Prostate gland (tissue), 2 donors: ENCODE data around the gene SPATA4. TPM values are rescaled to one million over a fixed set of nuclear protein-coding genes. Genes with fewer than 3 reads are reported as not detected.

Experiments
- DNase-seq: peaks from one replicate; pipeline ENCODE4 v3.0.0-alpha.2; 2019; ENCODE audit warnings: low spot score
- H3K27ac ChIP-seq, 2 donors: fragments of 200-600 bp; sonication (generic); 2 replicates each; pipeline ENCODE4 v1.5.1; 2017 to 2019
- H3K27me3 ChIP-seq: fragments of 200-600 bp; sonication (generic); replicated peaks from 2 replicates; pipeline ENCODE4 v1.5.1; 2019; ENCODE audit not compliant: insufficient read depth
- H3K36me3 ChIP-seq, 2 donors: fragments of 200-600 bp; sonication (generic); 1 replicate in 1 of 2; 2 replicates in 1 of 2; pipeline versions ENCODE4 v1.5.1 to v1.8.1; 2017 to 2019
- H3K4me1 ChIP-seq: fragments of 200-600 bp; sonication (generic); replicated peaks from 2 replicates; pipeline ENCODE4 v1.5.1; 2019
- H3K4me3 ChIP-seq, 2 donors: fragments of 200-600 bp; sonication (generic); 2 replicates each; pipeline ENCODE4 v1.5.1; 2017 to 2019
- H3K9me3 ChIP-seq: fragments of 200-600 bp; sonication (generic); 2 replicates; pipeline ENCODE4 v1.5.1; 2017
- POLR2A ChIP-seq: fragments of 450-650 bp; IDR thresholded peaks from one replicate; pipeline ENCODE4 v1.6.1; 2016; ENCODE audit warnings: antibody characterized with exemption, mild to moderate bottlenecking
- POLR2AphosphoS5 ChIP-seq: sonication (generic); formaldehyde crosslinking; IDR thresholded peaks from one replicate; pipeline ENCODE4 v1.6.1; 2017; ENCODE audit warnings: antibody characterized with exemption
- WGBS: methylation state at CpG from one replicate; pipeline ENCODE4 v1.1.5; 2018; 5-methylcytosine and 5-hydroxymethylcytosine counted together
- intact Hi-C: fragments of 100-400 bp; cut with DNase I; formaldehyde crosslinking; loops from one replicate; pipeline ENCODE4 v1.14.2; 2022
- total RNA-seq, 2 donors: library from RNA; depleted of rRNA; stranded (reverse); fragments of >200 nt; gene quantifications; one replicate each; pipeline ENCODE4 v1.1.0, GENCODE V29; 2016
- TF ChIP-seq, protein P1 (sequence below), 4 experiments: fragments of 200-600 bp in 2 of 4; fragments of 450-650 bp in 2 of 4; sonication (generic) in 2 of 4; IDR thresholded peaks; 1 replicate in 3 of 4; 2 replicates in 1 of 4; pipeline ENCODE4 v1.5.1; 2016 to 2019; ENCODE audit warnings: antibody characterized with exemption in 4 of 4, mild to moderate bottlenecking in 2 of 4, moderate library complexity in 2 of 4

The SPATA4 gene
- total RNA-seq, 2 donors from 2014 or later, result 0.68 to 10.2 TPM

DNA sequence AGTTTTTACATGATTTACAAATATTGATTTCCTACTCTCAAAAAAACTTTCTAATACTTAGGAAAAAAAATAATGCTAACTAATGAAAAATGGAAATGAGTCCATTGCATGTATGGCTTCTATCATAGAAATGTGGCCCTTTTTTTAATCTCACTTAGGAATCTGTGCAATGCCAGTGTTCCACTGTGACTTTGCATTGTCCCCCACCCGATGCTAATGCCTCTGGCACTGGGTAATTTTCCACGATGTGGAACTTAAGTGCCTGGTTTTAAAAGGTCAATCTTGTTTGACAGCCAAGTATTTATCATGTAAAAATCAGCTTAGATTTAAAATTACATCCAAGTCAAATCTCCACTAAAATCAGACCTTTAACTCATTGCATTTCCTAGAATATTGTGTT is 53.1 kb downstream of the SPATA4 start:
- TF ChIP-seq POLR2A (no peak), POLR2AphosphoS5 (no peak)
- TF ChIP-seq, protein P1, sequence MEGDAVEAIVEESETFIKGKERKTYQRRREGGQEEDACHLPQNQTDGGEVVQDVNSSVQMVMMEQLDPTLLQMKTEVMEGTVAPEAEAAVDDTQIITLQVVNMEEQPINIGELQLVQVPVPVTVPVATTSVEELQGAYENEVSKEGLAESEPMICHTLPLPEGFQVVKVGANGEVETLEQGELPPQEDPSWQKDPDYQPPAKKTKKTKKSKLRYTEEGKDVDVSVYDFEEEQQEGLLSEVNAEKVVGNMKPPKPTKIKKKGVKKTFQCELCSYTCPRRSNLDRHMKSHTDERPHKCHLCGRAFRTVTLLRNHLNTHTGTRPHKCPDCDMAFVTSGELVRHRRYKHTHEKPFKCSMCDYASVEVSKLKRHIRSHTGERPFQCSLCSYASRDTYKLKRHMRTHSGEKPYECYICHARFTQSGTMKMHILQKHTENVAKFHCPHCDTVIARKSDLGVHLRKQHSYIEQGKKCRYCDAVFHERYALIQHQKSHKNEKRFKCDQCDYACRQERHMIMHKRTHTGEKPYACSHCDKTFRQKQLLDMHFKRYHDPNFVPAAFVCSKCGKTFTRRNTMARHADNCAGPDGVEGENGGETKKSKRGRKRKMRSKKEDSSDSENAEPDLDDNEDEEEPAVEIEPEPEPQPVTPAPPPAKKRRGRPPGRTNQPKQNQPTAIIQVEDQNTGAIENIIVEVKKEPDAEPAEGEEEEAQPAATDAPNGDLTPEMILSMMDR (IDR thresholded peaks at IDR 0.05), result no peak
- Histone ChIP-seq H3K27me3 (no peaks in the 10 kb centered on the region), H3K4me3 (no peak overlapping the region), H3K4me1 (no peaks in the 10 kb centered on the region), H3K9me3 (no peaks in the 10 kb centered on the region), H3K27ac (no peak overlapping the region), H3K36me3 (no peaks in the 10 kb centered on the region)
- intact Hi-C loops, result no loop called here
- 43% methylated on average over 2 of the region's 2 CpGs for WGBS
- no peak for DNase-seq

DNA sequence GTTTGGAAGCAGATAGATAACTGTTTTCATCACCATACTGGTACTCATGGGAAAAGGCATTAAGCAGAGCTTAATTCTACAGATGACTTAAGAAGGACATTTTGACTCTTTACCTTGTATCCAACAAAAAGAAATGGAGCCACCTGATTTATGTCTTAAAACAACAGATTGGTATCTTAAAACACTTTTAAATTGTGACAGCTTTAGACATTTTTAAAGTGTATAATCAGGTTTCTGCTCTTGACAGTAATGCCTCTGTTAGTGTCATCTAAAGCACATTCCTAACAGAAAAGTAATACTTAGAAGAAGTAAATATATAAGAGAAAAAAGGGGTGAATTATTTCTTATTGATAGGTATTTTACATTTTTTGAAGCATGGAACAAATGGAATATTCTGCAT is 55.9 kb downstream of the SPATA4 start:
- Histone ChIP-seq H3K4me1 (no peaks in the 10 kb centered on the region), H3K27ac (no peak overlapping the region), H3K36me3 (no peaks in the 10 kb centered on the region), H3K4me3 (no peak overlapping the region), H3K27me3 (no peaks in the 10 kb centered on the region), H3K9me3 (no peaks in the 10 kb centered on the region)
- intact Hi-C loops, result no loop called here
- DNase-seq, result no peak
- TF ChIP-seq POLR2A, result no peak
- TF ChIP-seq, protein P1 (IDR thresholded peaks at IDR 0.05), result no peak
- no peak for TF ChIP-seq POLR2AphosphoS5

DNA sequence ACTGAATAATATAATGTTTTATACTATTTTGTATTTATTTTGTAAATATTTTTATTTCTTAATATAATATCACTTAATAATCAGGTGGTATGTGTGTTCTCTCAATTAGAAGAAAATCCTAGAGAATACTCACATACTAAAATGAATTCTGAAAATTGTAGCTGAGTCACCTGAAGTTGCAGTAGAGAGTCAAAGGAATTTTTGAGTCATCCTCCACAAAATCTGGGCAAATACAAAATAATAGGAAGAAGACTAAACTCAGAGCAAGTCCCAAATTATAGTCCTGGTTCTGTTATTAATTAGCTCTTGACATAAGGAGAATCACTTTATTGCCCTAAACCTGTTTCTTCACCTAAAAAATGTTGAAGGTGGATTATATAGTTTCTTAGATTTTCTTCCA is 57.8 kb downstream of the SPATA4 start:
- no peak for TF ChIP-seq POLR2A
- TF ChIP-seq, protein P1 (IDR thresholded peaks at IDR 0.05), result no peak
- TF ChIP-seq POLR2AphosphoS5, result no peak
- Histone ChIP-seq H3K27ac (no peak overlapping the region), H3K9me3 (no peaks in the 10 kb centered on the region), H3K27me3 (no peaks in the 10 kb centered on the region), H3K4me3 (no peak overlapping the region), H3K4me1 (no peaks in the 10 kb centered on the region), H3K36me3 (no peaks in the 10 kb centered on the region)
- intact Hi-C loops, result no loop called here
- no peak for DNase-seq

DNA sequence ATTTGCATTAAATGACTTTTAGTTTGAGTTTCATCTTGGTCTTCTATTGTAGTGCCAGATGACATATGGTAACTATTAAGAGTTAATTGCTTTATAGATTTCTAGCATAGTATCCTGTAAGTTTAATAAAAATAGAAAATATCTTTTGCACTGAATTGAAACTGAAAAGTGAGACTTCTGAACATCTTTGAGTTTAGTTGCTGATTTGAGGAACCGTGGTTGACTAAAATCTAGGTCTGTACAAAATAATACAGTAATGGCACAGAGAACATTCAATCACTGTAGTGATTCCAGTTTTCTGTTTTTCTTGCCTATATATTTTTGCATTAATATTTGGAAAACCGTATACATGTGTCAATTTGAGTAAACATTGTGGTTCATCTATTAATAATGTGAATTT is 60.7 kb downstream of the SPATA4 start:
- Histone ChIP-seq H3K9me3 (no peaks in the 10 kb centered on the region), H3K27ac (no peak overlapping the region), H3K36me3 (no peaks in the 10 kb centered on the region), H3K27me3 (no peaks in the 10 kb centered on the region), H3K4me1 (no peaks in the 10 kb centered on the region), H3K4me3 (no peak overlapping the region)
- no peak for DNase-seq
- no peak for TF ChIP-seq POLR2A
- TF ChIP-seq, protein P1 (IDR thresholded peaks at IDR 0.05), result no peak
- no peak for TF ChIP-seq POLR2AphosphoS5
- intact Hi-C loops, result no loop called here
- 64% methylated on average over 2 of the region's 2 CpGs for WGBS

Other genes starting within 250 kb of the SPATA4 start
- gene WDR17, start 129.7 kb downstream of the SPATA4 start, total RNA-seq, result 1 to 10 TPM; 5.5 to 5.7 TPM
- 1 to 10 TPM; 2.6 to 5.0 TPM for gene ASB5, start 73.6 kb upstream of the SPATA4 start, total RNA-seq
- 10 to 100 TPM; 41.7 to 68.4 TPM for gene SPCS3, start 124.4 kb upstream of the SPATA4 start, total RNA-seq